OCI-LY7 (cell line): Measurements from ENCODE around the gene TAF3.

Experiments used
- CTCF ChIP-seq: fragments of 200-600 bp; sonication (generic); conservative IDR thresholded peaks from 2 replicates; pipeline ENCODE4 v1.5.1; 2014; ENCODE audit warnings: mild to moderate bottlenecking, antibody characterized with exemption, low read length, moderate library complexity, mixed read lengths
- EZH2phosphoT487 ChIP-seq: fragments of 200-600 bp; sonication (generic); IDR thresholded peaks from 2 replicates; pipeline ENCODE4 v1.6.1; 2018; ENCODE audit warnings: low read depth, borderline replicate concordance, mild to moderate bottlenecking, mixed run types, antibody characterized with exemption, low read length, moderate library complexity, mixed read lengths

DNA sequence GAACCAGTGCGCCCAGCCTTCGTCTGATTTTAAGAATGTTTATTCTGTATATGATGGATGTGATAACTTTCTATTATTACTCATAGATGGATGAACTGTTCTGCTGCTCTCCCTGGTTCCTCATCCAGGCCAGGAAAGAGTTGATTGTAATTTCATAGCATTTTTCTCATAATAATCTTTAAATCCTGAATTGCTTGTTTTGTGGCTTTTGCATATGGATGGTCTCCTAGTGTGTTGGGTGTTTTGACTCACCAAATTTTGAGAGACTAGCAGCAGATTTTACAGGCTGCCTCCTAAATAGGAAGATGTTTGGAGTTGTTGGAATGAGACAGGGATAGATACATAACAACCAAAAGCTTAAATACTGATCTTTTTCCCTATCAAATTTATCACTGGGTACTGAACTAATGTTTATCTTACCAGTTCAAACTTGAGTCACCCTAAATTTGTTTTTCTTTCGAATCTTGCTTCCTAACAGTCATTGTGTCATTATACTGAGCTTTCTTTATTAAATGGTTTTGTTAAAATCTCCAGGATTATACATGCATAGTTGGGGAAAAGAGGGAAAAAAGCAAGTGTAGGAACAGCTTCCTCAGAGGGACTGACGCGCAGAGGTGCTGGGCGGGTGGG lies 130.2 kb downstream of the TAF3 start:
- TF ChIP-seq CTCF (no peak), EZH2phosphoT487 (no peak)
